Left ventricle myocardium inferior (tissue), 1 donor: ENCODE results near the gene FAM163B. TPM values are rescaled to one million over a fixed set of nuclear protein-coding genes. Genes with fewer than 3 reads are reported as not detected.
A peak's percentile ranks its signal among the peaks of the same experiment; 100 is the strongest.

ENCODE experiments used
- DNase-seq: peaks from one replicate; pipeline ENCODE4 v3.0.0-alpha.2; 2020
- H3K27ac ChIP-seq: fragments of 200-600 bp; replicated peaks from 2 replicates; pipeline ENCODE4 v1.8.0; 2021
- H3K27me3 ChIP-seq: fragments of 200-600 bp; 2 replicates; pipeline ENCODE4 v1.8.0; 2021; ENCODE audit warnings: low read depth
- H3K36me3 ChIP-seq: fragments of 200-600 bp; 2 replicates; pipeline ENCODE4 v1.8.0; 2021
- H3K4me1 ChIP-seq: fragments of 200-600 bp; 2 replicates; pipeline ENCODE4 v1.8.0; 2021
- H3K4me3 ChIP-seq: fragments of 200-600 bp; 2 replicates; pipeline ENCODE4 v1.8.0; 2021; ENCODE audit warnings: mild to moderate bottlenecking, moderate library complexity
- H3K9me3 ChIP-seq: fragments of 200-600 bp; replicated peaks from 2 replicates; pipeline ENCODE4 v1.8.0; 2021
- CTCF ChIP-seq: fragments of 200-600 bp; IDR thresholded peaks from 2 replicates; pipeline ENCODE4 v1.8.0; 2021; ENCODE audit warnings: antibody characterized with exemption, mild to moderate bottlenecking, borderline replicate concordance
- intact Hi-C: fragments of 100-400 bp; cut with micrococcal nuclease; formaldehyde crosslinking; loops from one replicate; pipeline ENCODE4 v1.11.0; 2022
- total RNA-seq: library from RNA; stranded (reverse); fragmentation: NEBNext Ultra II Directional; extraction: Animal tissue kit (Norgen Biotek cat#: 25700); gene quantifications from one replicate; pipeline ENCODE4 v1.2.1, GENCODE V29; 2021
- donor health status: DM: no; HTN: yes; CAD: no; lungs with severe emphysema.

Gene FAM163B
- total RNA-seq, 1 donor from 2014 or later: not detected

- no peaks in the 10 kb centered on the region for H3K36me3 ChIP-seq
- H3K9me3 ChIP-seq: no peaks in the 10 kb centered on the region
- no peak for DNase-seq
- no peaks in the 10 kb centered on the region for H3K4me1 ChIP-seq
- no peak for TF ChIP-seq CTCF
- H3K27me3 ChIP-seq: peaks cover 99% of the 10 kb centered on the region
- intact Hi-C loops: no loop called here
- H3K4me3 ChIP-seq: no peak overlapping the region
- H3K27ac ChIP-seq: no peak overlapping the region
These were observed 6.0 kb upstream of the FAM163B start for GRCh38 chr9:133615186-133615585.

DNA sequence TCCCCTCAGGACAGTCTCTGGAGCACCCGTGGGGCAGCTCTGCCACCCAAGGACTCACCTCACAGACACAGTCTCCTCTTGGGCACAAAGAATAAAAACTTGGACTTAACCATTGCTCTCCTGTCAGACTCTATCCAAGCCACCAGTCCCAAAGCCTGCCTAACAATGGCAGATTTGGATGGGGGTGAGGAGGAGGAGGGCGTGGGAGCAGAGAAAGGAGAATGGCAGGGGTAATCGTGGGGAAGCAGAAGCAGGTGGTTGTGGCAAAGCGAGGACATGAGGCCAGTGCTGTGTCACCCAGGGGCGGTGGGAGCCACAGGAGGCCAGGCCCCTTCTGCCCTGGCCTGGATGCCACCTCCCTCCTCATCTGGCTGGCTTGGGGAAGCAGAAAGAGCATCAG, 5.5 kb upstream of the FAM163B start:
- Histone ChIP-seq H3K27ac (no peak overlapping the region), H3K9me3 (no peaks in the 10 kb centered on the region), H3K4me1 (no peaks in the 10 kb centered on the region), H3K36me3 (no peaks in the 10 kb centered on the region), H3K4me3 (no peak overlapping the region), H3K27me3 (peaks cover 100% of the 10 kb centered on the region)
- TF ChIP-seq CTCF: no peak
- intact Hi-C loops: no loop called here
- DNase-seq: no peak

GRCh38 chr9:133614056-133614455, 4.9 kb upstream of the FAM163B start:
- intact Hi-C loops: no loop called here
- TF ChIP-seq CTCF: no peak
- Histone ChIP-seq H3K4me3 (no peak overlapping the region), H3K4me1 (no peaks in the 10 kb centered on the region), H3K9me3 (no peaks in the 10 kb centered on the region), H3K36me3 (no peaks in the 10 kb centered on the region), H3K27me3 (peaks cover 100% of the 10 kb centered on the region), H3K27ac (no peak overlapping the region)
- peak; percentile 1 for DNase-seq

DNA sequence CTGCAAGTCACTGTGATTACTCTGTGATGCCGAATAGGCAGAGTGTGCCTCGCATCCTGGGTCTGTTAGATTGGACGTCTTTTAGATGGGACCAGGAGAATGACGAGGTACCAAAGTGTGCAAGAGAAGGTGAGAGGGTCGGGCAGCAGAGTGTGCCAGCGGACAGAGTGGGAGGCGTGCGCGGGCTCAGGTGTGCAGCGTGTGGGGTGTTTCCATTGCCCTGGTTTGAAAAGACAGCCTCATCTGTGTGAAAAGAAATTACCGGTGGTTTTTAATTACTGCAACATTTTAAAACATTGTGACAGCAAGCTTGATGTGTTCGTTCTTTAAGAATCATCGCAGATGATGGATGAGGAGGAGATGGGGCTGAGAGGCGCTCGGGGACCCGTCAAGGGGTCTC, 4.2 kb upstream of the FAM163B start:
- TF ChIP-seq CTCF: no peak
- H3K36me3 ChIP-seq: no peaks in the 10 kb centered on the region
- H3K9me3 ChIP-seq: no peaks in the 10 kb centered on the region
- peak; percentile 3 for DNase-seq
- H3K4me1 ChIP-seq: no peaks in the 10 kb centered on the region
- peaks cover 100% of the 10 kb centered on the region for H3K27me3 ChIP-seq
- H3K27ac ChIP-seq: no peak overlapping the region
- intact Hi-C loops: no loop called here
- H3K4me3 ChIP-seq: no peak overlapping the region

DNA sequence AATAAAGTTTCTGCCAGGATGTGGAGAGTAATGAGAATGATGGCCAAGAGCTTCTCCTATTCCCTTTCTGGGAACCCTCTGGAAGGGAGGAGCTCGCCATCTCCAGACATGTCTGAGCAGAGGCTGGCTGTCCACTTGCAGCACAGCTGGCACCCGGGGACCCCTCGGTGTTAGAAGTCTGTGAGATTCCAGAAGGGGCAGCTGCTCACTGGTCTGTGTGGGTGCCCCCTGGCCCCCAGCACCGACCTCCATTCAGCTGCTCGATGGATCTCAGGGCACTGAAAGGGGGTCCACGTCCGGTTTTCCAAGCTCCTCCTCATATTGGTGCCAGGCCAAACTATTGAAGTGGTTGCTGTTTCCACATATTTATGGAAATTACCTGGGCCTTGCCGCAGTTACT, 3.6 kb upstream of the FAM163B start:
- Histone ChIP-seq H3K9me3 (no peaks in the 10 kb centered on the region), H3K4me3 (no peak overlapping the region), H3K36me3 (no peaks in the 10 kb centered on the region), H3K27ac (no peak overlapping the region), H3K4me1 (no peaks in the 10 kb centered on the region), H3K27me3 (peaks cover 100% of the 10 kb centered on the region)
- DNase-seq: peak; percentile 6
- no peak for TF ChIP-seq CTCF
- intact Hi-C loops: no loop called here

- H3K4me3 ChIP-seq: no peak overlapping the region
- no peaks in the 10 kb centered on the region for H3K4me1 ChIP-seq
- intact Hi-C loops: no loop called here
- no peaks in the 10 kb centered on the region for H3K36me3 ChIP-seq
- TF ChIP-seq CTCF: no peak
- H3K9me3 ChIP-seq: no peaks in the 10 kb centered on the region
- DNase-seq: no peak
- no peak overlapping the region for H3K27ac ChIP-seq
- H3K27me3 ChIP-seq: peaks cover 100% of the 10 kb centered on the region
These were observed 2.9 kb upstream of the FAM163B start for GRCh38 chr9:133612051-133612450.
